GM10847 (cell line): Measurements from ENCODE around the gene CDH23.

ENCODE experiments used
- POLR2A ChIP-seq: IDR thresholded peaks from 2 replicates; pipeline ENCODE4 v1.6.1; 2011; ENCODE audit not compliant: insufficient read length; ENCODE audit errors: extremely low read depth

The CDH23 gene

GRCh38 chr10:71526653-71527052 lies 129.9 kb downstream of the CDH23 start:
- TF ChIP-seq POLR2A: no peak

- TF ChIP-seq POLR2A: no peak
These were observed 130.4 kb downstream of the CDH23 start for GRCh38 chr10:71527135-71527534.

- TF ChIP-seq POLR2A: no peak
These were observed 131.9 kb downstream of the CDH23 start for GRCh38 chr10:71528371-71529206.

- no peak for TF ChIP-seq POLR2A
These were observed 132.6 kb downstream of the CDH23 start for GRCh38 chr10:71529207-71529827.

- no peak for TF ChIP-seq POLR2A
These were observed 134.1 kb downstream of the CDH23 start for GRCh38 chr10:71530781-71531180.

GRCh38 chr10:71531485-71532446 lies 135.0 kb downstream of the CDH23 start:
- no peak for TF ChIP-seq POLR2A

GRCh38 chr10:71532878-71533277 lies 136.2 kb downstream of the CDH23 start:
- no peak for TF ChIP-seq POLR2A

- no peak for TF ChIP-seq POLR2A
These were observed 137.2 kb downstream of the CDH23 start for GRCh38 chr10:71533936-71534335.

- no peak for TF ChIP-seq POLR2A
These were observed 138.0 kb downstream of the CDH23 start for GRCh38 chr10:71534568-71535194.

GRCh38 chr10:71536332-71536731 lies 139.6 kb downstream of the CDH23 start:
- no peak for TF ChIP-seq POLR2A

GRCh38 chr10:71537125-71537524 lies 140.4 kb downstream of the CDH23 start:
- TF ChIP-seq POLR2A: no peak

- no peak for TF ChIP-seq POLR2A
These were observed 141.0 kb downstream of the CDH23 start for GRCh38 chr10:71537681-71538080.

- no peak for TF ChIP-seq POLR2A
These were observed 142.0 kb downstream of the CDH23 start for GRCh38 chr10:71538608-71539260.

GRCh38 chr10:71539442-71540118 lies 142.9 kb downstream of the CDH23 start:
- TF ChIP-seq POLR2A: no peak
